Activated CD8-positive, alpha-beta T cell treated with anti-CD3 and anti-CD28 coated beads for 36 hours (primary cell): ENCODE measurements around the gene PDCD2L. TPM values are rescaled to one million over a fixed set of nuclear protein-coding genes. Genes with fewer than 3 reads are reported as not detected.
A peak's percentile ranks its signal among the peaks of the same experiment; 100 is the strongest.

Experiments
- ATAC-seq: fragments of 200-7000 bp; cut with Tn5 transposase; one replicate; pipeline ENCODE4 v1.10.0; 2021; ENCODE audit warnings: mild to moderate bottlenecking, moderate library complexity
- CTCF ChIA-PET: fragments of 350-600 bp; sonication (Branson Sonifier 250); formaldehyde crosslinking; loops from one replicate; lab custom pipeline; 2021; ENCODE audit warnings: antibody characterized with exemption; lab: Charles Lee
- POLR2A ChIA-PET: fragments of 350-600 bp; sonication (Branson Sonifier 250); formaldehyde crosslinking; loops from one replicate; lab custom pipeline; 2021; ENCODE audit warnings: antibody characterized with exemption; lab: Charles Lee
- DNase-seq: peaks from one replicate; pipeline ENCODE4 v3.0.0-alpha.2; 2020
- H3K27ac Mint-ChIP-seq: one replicate; pipeline ENCODE4 v1.8.0; 2021; ENCODE audit warnings: mild to moderate bottlenecking, mixed read lengths
- H3K27me3 Mint-ChIP-seq: one replicate; pipeline ENCODE4 v1.8.0; 2021; ENCODE audit warnings: mixed read lengths
- H3K36me3 Mint-ChIP-seq: one replicate; pipeline ENCODE4 v1.8.0; 2021; ENCODE audit warnings: low read depth, mixed read lengths
- H3K4me1 Mint-ChIP-seq: one replicate; pipeline ENCODE4 v1.8.0; 2021; ENCODE audit warnings: low read depth, mixed read lengths
- H3K4me3 Mint-ChIP-seq: one replicate; pipeline ENCODE4 v1.8.0; 2021; ENCODE audit warnings: mild to moderate bottlenecking, moderate library complexity, mixed read lengths
- H3K9me3 Mint-ChIP-seq: one replicate; pipeline ENCODE4 v1.8.0; 2021; ENCODE audit warnings: mixed read lengths
- intact Hi-C: fragments of 100-400 bp; cut with micrococcal nuclease; formaldehyde crosslinking; loops from one replicate; pipeline ENCODE4 v1.10.0; 2022
- total RNA-seq, 2 experiments: library from RNA; stranded (reverse); gene quantifications; one replicate each; pipeline ENCODE4 v1.2.3, GENCODE V29; 2021
- TF ChIP-seq, protein P1 (sequence below): fragments of 200-600 bp; IDR thresholded peaks from one replicate; pipeline ENCODE4 v1.8.0; 2022; ENCODE audit warnings: antibody characterized with exemption, mild to moderate bottlenecking

Gene PDCD2L
- total RNA-seq, 2 experiments from 2014 or later, result 39.9 to 42.1 TPM

DNA sequence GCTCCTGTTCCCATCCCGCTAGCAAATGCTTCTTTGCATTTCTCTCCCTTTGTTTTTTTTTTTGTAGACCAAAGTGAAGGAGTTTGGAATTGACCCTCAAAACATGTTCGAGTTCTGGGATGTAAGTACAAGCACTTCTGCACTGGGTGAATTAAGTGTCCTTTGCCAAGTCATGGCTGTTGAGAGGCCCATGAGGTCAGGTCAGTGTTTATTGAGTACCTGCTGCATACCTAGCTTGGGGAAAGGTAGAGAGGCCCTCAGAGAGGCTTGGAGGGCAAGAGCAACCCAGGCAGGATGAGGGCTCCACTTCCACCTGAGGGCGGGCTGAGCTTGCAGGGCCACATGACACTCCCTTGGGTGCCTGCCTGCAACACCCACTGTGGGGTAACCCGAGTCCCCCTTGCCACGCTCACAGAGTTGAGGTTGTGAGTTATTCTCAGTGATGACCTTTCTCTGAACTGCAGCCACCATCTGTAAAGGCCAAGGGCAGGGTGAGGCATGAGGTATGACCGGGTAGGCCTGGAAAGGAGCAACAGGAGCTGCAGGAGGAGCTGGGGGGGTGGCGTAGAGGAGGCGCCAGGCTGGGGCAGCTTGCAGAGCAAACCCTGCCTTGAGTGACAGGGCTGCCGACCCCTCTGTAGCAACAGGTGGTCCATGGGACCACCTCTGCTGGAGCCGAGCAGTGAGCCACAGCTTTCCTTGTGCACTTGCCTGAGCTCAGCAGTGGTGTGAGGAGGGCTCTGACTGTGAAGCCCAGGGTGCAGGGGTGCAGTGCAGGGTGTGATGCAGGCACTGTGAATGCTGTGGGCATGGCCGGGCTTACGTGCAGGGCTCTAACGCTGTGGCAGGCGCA, 22.6 kb upstream of the PDCD2L start:
- H3K27ac Mint-ChIP-seq, result no peak overlapping the region
- DNase-seq, result no peak
- no peaks in the 10 kb centered on the region for H3K9me3 Mint-ChIP-seq
- ATAC-seq, result no peak
- intact Hi-C loops, result no loop called here
- CTCF ChIA-PET, result no interaction called here
- H3K4me3 Mint-ChIP-seq, result no peak overlapping the region
- H3K4me1 Mint-ChIP-seq, result no peaks in the 10 kb centered on the region
- POLR2A ChIA-PET, result interaction anchor here (1.0 to 14.7 kb wide), 2 partner anchors 9 to 15 kb away, joined by 3 to 151 read pairs; partner anchors contain the start of gene GPI
- peaks cover 75% of the 10 kb centered on the region for H3K36me3 Mint-ChIP-seq
- H3K27me3 Mint-ChIP-seq, result no peaks in the 10 kb centered on the region
- TF ChIP-seq, protein P1, sequence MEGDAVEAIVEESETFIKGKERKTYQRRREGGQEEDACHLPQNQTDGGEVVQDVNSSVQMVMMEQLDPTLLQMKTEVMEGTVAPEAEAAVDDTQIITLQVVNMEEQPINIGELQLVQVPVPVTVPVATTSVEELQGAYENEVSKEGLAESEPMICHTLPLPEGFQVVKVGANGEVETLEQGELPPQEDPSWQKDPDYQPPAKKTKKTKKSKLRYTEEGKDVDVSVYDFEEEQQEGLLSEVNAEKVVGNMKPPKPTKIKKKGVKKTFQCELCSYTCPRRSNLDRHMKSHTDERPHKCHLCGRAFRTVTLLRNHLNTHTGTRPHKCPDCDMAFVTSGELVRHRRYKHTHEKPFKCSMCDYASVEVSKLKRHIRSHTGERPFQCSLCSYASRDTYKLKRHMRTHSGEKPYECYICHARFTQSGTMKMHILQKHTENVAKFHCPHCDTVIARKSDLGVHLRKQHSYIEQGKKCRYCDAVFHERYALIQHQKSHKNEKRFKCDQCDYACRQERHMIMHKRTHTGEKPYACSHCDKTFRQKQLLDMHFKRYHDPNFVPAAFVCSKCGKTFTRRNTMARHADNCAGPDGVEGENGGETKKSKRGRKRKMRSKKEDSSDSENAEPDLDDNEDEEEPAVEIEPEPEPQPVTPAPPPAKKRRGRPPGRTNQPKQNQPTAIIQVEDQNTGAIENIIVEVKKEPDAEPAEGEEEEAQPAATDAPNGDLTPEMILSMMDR, result no peak

DNA sequence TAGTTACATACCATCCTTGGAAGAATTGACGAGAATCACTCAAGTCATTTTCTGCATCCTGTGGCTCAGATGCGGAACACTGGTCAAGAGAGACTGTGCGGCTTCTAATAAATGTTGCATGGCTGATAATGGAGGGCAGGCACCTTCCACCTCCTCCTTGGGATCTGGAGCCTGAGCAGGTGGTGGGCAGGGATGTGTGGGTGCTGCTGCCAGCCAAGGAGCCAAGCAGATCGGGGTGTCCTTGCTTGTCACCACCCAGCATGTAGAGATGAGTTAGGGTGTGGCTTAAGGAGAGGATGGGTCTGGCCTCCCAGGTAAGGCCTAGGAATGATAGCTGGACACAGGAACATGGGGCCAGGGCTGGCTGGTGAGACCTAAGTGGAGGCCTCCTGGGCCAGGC, 21.7 kb upstream of the PDCD2L start:
- ATAC-seq (no peak), DNase-seq (no peak)
- Mint-ChIP-seq H3K27me3 (no peaks in the 10 kb centered on the region), H3K4me1 (no peaks in the 10 kb centered on the region), H3K36me3 (peaks cover 76% of the 10 kb centered on the region), H3K27ac (no peak overlapping the region), H3K4me3 (no peak overlapping the region), H3K9me3 (no peaks in the 10 kb centered on the region)
- ChIA-PET CTCF (no interaction called here), POLR2A (interaction anchor here (0.6 to 14.7 kb wide), 4 partner anchors 10 to 70 kb away, joined by 3 to 151 read pairs (median 4); partner anchors contain the start of gene GPI)
- TF ChIP-seq, protein P1, result no peak
- intact Hi-C loops, result no loop called here

DNA sequence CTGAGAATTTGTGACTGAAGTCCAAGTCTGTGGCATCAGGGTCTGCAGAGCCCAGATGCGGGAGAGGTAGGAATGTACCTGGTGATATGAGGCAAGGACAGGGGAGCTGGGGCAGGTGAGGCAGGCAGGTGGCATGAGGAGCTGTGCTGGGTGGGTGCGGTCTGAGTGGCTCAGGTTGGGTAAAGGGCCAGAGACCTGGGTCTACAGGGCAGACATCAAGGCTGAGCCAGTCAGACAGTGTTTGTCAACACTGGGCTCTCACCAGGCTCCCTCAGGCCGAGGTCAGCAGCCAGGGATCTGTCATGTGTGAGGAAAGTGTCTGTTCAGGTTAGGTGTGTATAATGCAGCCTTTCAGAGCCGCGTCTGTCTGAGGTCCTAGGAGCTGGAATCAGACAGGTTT, 20.6 kb upstream of the PDCD2L start:
- Mint-ChIP-seq H3K9me3 (no peaks in the 10 kb centered on the region), H3K27me3 (no peaks in the 10 kb centered on the region), H3K27ac (peak overlapping the region; percentile 11), H3K4me1 (no peaks in the 10 kb centered on the region), H3K4me3 (no peak overlapping the region), H3K36me3 (peaks cover 75% of the 10 kb centered on the region)
- no peak for DNase-seq
- intact Hi-C loops, result no loop called here
- POLR2A ChIA-PET, result interaction anchor here (0.9 to 14.7 kb wide), 5 partner anchors 17 to 87 kb away, joined by 3 to 151 read pairs (median 4); partner anchors contain the start of genes GPI and PDCD2L
- CTCF ChIA-PET, result interaction anchor here (1.0 to 1.3 kb wide), 2 partner anchors 24 to 47 kb away, joined by 3 to 4 read pairs; no protein-coding TSS in a partner anchor
- ATAC-seq, result no peak
- TF ChIP-seq, protein P1, result no peak

DNA sequence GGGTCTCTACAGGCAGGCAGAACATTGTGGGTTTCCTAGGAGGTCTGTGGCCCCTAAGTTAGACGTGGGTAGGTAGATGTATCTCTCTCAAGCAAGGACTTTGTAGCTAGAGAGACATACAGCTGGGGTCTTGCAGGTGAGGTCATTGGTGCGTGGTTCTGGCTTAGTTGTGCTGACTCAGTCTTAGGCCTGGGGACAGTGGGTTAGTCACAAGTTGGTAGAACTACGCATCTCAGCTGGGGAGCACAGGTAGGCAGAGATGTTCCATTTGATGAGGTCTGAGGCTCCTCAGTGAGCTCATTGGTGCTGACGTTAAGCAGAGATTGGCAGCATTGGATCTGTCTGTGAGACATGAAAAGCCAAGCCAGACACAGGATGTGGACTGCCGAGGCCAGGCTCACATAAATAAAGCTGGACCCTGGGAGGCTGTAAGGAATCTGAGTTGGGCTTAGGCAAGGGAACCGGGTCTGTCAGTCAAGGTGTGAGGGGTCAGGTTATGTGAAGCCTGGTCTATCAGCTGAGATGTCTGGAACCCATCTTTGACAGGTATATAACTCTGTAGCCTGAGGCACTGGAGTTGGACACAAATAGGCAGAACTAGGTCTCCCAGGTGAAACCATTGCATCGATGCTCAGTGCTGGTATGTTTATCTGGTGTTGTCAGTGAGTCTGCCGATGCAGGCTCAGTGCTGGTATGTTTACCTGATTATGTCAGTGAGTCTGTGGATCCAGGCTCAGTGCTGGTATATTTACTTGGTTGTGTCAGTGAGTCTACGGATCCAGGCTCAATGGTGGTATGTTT, 17.4 kb upstream of the PDCD2L start:
- no peaks in the 10 kb centered on the region for H3K27me3 Mint-ChIP-seq
- no peak overlapping the region for H3K27ac Mint-ChIP-seq
- H3K4me3 Mint-ChIP-seq, result no peak overlapping the region
- peaks cover 52% of the 10 kb centered on the region for H3K36me3 Mint-ChIP-seq
- ChIA-PET POLR2A (interaction anchor here (1.3 to 14.7 kb wide), 6 partner anchors 10 to 49 kb away, joined by 4 to 151 read pairs (median 13); partner anchors contain the start of genes GPI and PDCD2L), CTCF (no interaction called here)
- intact Hi-C loops, result no loop called here
- TF ChIP-seq, protein P1, result no peak
- ATAC-seq, result peak; percentile 19
- no peaks in the 10 kb centered on the region for H3K4me1 Mint-ChIP-seq
- no peak for DNase-seq
- H3K9me3 Mint-ChIP-seq, result no peaks in the 10 kb centered on the region
